Sigmoid colon (tissue), 7 donors: ENCODE results near the gene PLXNA4. TPM values are rescaled to one million over a fixed set of nuclear protein-coding genes. Genes with fewer than 3 reads are reported as not detected.

Source experiments
- DNase-seq: peaks from one replicate; pipeline ENCODE4 v3.0.0-alpha.2; 2019
- H3K27ac ChIP-seq, 4 donors: fragments of 200-600 bp; sonication (generic); one replicate each; pipeline ENCODE4 v1.5.1; 2016 to 2019; ENCODE audit warnings: mild to moderate bottlenecking in 1 of 4
- H3K27me3 ChIP-seq, 3 donors: fragments of 200-600 bp; sonication (generic); one replicate each; pipeline ENCODE4 v1.5.1; 2019; ENCODE audit warnings: mild to moderate bottlenecking in 1 of 3
- H3K36me3 ChIP-seq, 4 donors: fragments of 200-600 bp; sonication (generic); one replicate each; pipeline ENCODE4 v1.5.1; 2016 to 2019
- H3K4me1 ChIP-seq, 4 donors: fragments of 200-600 bp; sonication (generic); one replicate each; pipeline ENCODE4 v1.5.1; 2017 to 2019
- H3K4me3 ChIP-seq, 4 donors: fragments of 200-600 bp; sonication (generic); one replicate each; pipeline ENCODE4 v1.5.1; 2017 to 2019; ENCODE audit warnings: mild to moderate bottlenecking in 2 of 4, moderate library complexity in 1 of 4
- H3K9me3 ChIP-seq, 4 donors: fragments of 200-600 bp in 3 of 4; sonication (generic) in 3 of 4; one replicate each; pipeline versions ENCODE4 v1.5.1 to v1.6.1; 2013 to 2019
- CTCF ChIP-seq, 4 experiments: fragments of 450-650 bp in 3 of 4; fragments of 200-600 bp in 1 of 4; IDR thresholded peaks; one replicate each; pipeline ENCODE4 v1.5.1; 2016 to 2019; ENCODE audit warnings: antibody characterized with exemption in 4 of 4, mild to moderate bottlenecking in 3 of 4, moderate library complexity in 2 of 4
- EP300 ChIP-seq, 4 donors: sonication (generic); formaldehyde crosslinking; IDR thresholded peaks; one replicate each; pipeline ENCODE4 v1.6.1; 2017; ENCODE audit warnings: antibody characterized with exemption in 4 of 4
- POLR2A ChIP-seq, 2 donors: fragments of 450-650 bp; IDR thresholded peaks; one replicate each; pipeline ENCODE4 v1.6.1; 2016; ENCODE audit warnings: antibody characterized with exemption in 2 of 2, mild to moderate bottlenecking in 2 of 2, moderate library complexity in 2 of 2
- POLR2AphosphoS5 ChIP-seq, 4 donors: sonication (generic); formaldehyde crosslinking; IDR thresholded peaks; one replicate each; pipeline ENCODE4 v1.6.1; 2017; ENCODE audit warnings: antibody characterized with exemption in 4 of 4
- WGBS, 2 donors: extraction: QIAGEN DNeasy Blood & Tissue Kit; methylation state at CpG; one replicate each; pipeline ENCODE4 v1.1.7; 2013; 5-methylcytosine and 5-hydroxymethylcytosine counted together
- intact Hi-C: fragments of 100-400 bp; cut with DNase I; formaldehyde crosslinking; loops from one replicate; pipeline ENCODE4 v1.15.1; 2023
- polyA plus RNA-seq, 3 donors: library from polyadenylated mRNA; stranded (reverse); fragments of 200-250 nt; gene quantifications; one replicate each; pipeline ENCODE4 v1.2.3, GENCODE V29; 2013
- total RNA-seq, 4 donors: library from RNA; depleted of rRNA; stranded (reverse); fragments of >200 nt; gene quantifications; one replicate each; pipeline ENCODE4 v1.1.0, GENCODE V29; 2016
- donor health status: healthy with polysubstance abuse.
- donor health status: Bipolar disorder and iron deficiency.
- donor health status: healthy.

Gene PLXNA4
- total and polyA plus RNA-seq, 7 donors = under 0.01 to 10.5 (median 3.7) TPM; not detected in 1

GRCh38 chr7:132117636-132118035 is 458.6 kb downstream of the PLXNA4 start:
- H3K4me3 ChIP-seq = no peak overlapping the region
- peaks cover 0 to 6% (median 0%) of the 10 kb centered on the region in 4 donors for H3K4me1 ChIP-seq
- no peaks in the 10 kb centered on the region for H3K27me3 ChIP-seq
- intact Hi-C loops = no loop called here
- no peaks in the 10 kb centered on the region for H3K36me3 ChIP-seq
- H3K9me3 ChIP-seq = no peaks in the 10 kb centered on the region
- no peak for TF ChIP-seq EP300 (IDR thresholded peaks at IDR 0.05)
- no peak for TF ChIP-seq POLR2AphosphoS5 (IDR thresholded peaks at IDR 0.05)
- no peak for TF ChIP-seq POLR2A (IDR thresholded peaks at IDR 0.05)
- TF ChIP-seq CTCF (IDR thresholded peaks at IDR 0.05) = no peak
- DNase-seq = no peak
- no peak overlapping the region for H3K27ac ChIP-seq
- WGBS, 2 donors = 75 to 80% methylated on average over 6 of the region's 6 CpGs

GRCh38 chr7:132117181-132117580 is 459.1 kb downstream of the PLXNA4 start:
- DNase-seq = no peak
- peaks cover 0 to 6% (median 0%) of the 10 kb centered on the region in 4 donors for H3K4me1 ChIP-seq
- H3K4me3 ChIP-seq = no peak overlapping the region
- intact Hi-C loops = no loop called here
- H3K9me3 ChIP-seq = no peaks in the 10 kb centered on the region
- H3K27ac ChIP-seq = no peak overlapping the region
- no peak for TF ChIP-seq EP300 (IDR thresholded peaks at IDR 0.05)
- no peak for TF ChIP-seq POLR2A (IDR thresholded peaks at IDR 0.05)
- H3K36me3 ChIP-seq = no peaks in the 10 kb centered on the region
- 83 to 91% methylated on average over 3 of the region's 3 CpGs for WGBS, 2 donors
- no peaks in the 10 kb centered on the region for H3K27me3 ChIP-seq

- no peaks in the 10 kb centered on the region for H3K27me3 ChIP-seq
- intact Hi-C loops = no loop called here
- peaks cover 0 to 6% (median 0%) of the 10 kb centered on the region in 4 donors for H3K4me1 ChIP-seq
- TF ChIP-seq POLR2AphosphoS5 (IDR thresholded peaks at IDR 0.05) = no peak
- no peak for TF ChIP-seq EP300 (IDR thresholded peaks at IDR 0.05)
- no peak for TF ChIP-seq POLR2A (IDR thresholded peaks at IDR 0.05)
- TF ChIP-seq CTCF (IDR thresholded peaks at IDR 0.05) = no peak
- no peaks in the 10 kb centered on the region for H3K36me3 ChIP-seq
- no peak overlapping the region for H3K27ac ChIP-seq
- WGBS, 2 donors = 57 to 60% methylated on average over 3 of the region's 3 CpGs
- no peaks in the 10 kb centered on the region for H3K9me3 ChIP-seq
- no peak overlapping the region for H3K4me3 ChIP-seq
- no peak for DNase-seq
Observed at GRCh38 chr7:132116369-132116768, 459.9 kb downstream of the PLXNA4 start.

- Histone ChIP-seq H3K9me3 (no peaks in the 10 kb centered on the region), H3K27me3 (no peaks in the 10 kb centered on the region), H3K36me3 (no peaks in the 10 kb centered on the region), H3K27ac (no peak overlapping the region), H3K4me3 (no peak overlapping the region), H3K4me1 (peaks cover 0 to 6% (median 0%) of the 10 kb centered on the region in 4 donors)
- intact Hi-C loops = no loop called here
- 94 to 96% methylated on average over 2 of the region's 2 CpGs for WGBS, 2 donors
- no peak for DNase-seq
- no peak for TF ChIP-seq POLR2A (IDR thresholded peaks at IDR 0.05)
- TF ChIP-seq EP300 (IDR thresholded peaks at IDR 0.05) = no peak
- TF ChIP-seq CTCF (IDR thresholded peaks at IDR 0.05) = no peak
- TF ChIP-seq POLR2AphosphoS5 (IDR thresholded peaks at IDR 0.05) = no peak
Observed at GRCh38 chr7:132115758-132116157, 460.5 kb downstream of the PLXNA4 start.

- Histone ChIP-seq H3K9me3 (no peaks in the 10 kb centered on the region), H3K36me3 (no peaks in the 10 kb centered on the region), H3K27ac (no peak overlapping the region), H3K4me3 (no peak overlapping the region), H3K4me1 (peaks cover 0 to 6% (median 0%) of the 10 kb centered on the region in 4 donors), H3K27me3 (no peaks in the 10 kb centered on the region)
- intact Hi-C loops = no loop called here
- WGBS, 2 donors = 87 to 91% methylated on average over 4 of the region's 4 CpGs
- DNase-seq = no peak
- TF ChIP-seq EP300 (IDR thresholded peaks at IDR 0.05) (no peak), CTCF (IDR thresholded peaks at IDR 0.05) (no peak), POLR2AphosphoS5 (IDR thresholded peaks at IDR 0.05) (no peak), POLR2A (IDR thresholded peaks at IDR 0.05) (no peak)
Observed at GRCh38 chr7:132115028-132115427, 461.2 kb downstream of the PLXNA4 start.
